Prostate gland (tissue), 2 donors: ENCODE data around the gene TRIP13. TPM values are rescaled to one million over a fixed set of nuclear protein-coding genes. Genes with fewer than 3 reads are reported as not detected.

Experiments used
- DNase-seq: peaks from one replicate; pipeline ENCODE4 v3.0.0-alpha.2; 2019; ENCODE audit warnings: low spot score
- H3K27ac ChIP-seq, 2 donors: fragments of 200-600 bp; sonication (generic); 2 replicates each; pipeline ENCODE4 v1.5.1; 2017 to 2019
- H3K27me3 ChIP-seq: fragments of 200-600 bp; sonication (generic); replicated peaks from 2 replicates; pipeline ENCODE4 v1.5.1; 2019; ENCODE audit not compliant: insufficient read depth
- H3K36me3 ChIP-seq, 2 donors: fragments of 200-600 bp; sonication (generic); 1 replicate in 1 of 2; 2 replicates in 1 of 2; pipeline versions ENCODE4 v1.5.1 to v1.8.1; 2017 to 2019
- H3K4me1 ChIP-seq: fragments of 200-600 bp; sonication (generic); replicated peaks from 2 replicates; pipeline ENCODE4 v1.5.1; 2019
- H3K4me3 ChIP-seq, 2 donors: fragments of 200-600 bp; sonication (generic); 2 replicates each; pipeline ENCODE4 v1.5.1; 2017 to 2019
- H3K9me3 ChIP-seq: fragments of 200-600 bp; sonication (generic); 2 replicates; pipeline ENCODE4 v1.5.1; 2017
- POLR2A ChIP-seq: fragments of 450-650 bp; IDR thresholded peaks from one replicate; pipeline ENCODE4 v1.6.1; 2016; ENCODE audit warnings: antibody characterized with exemption, mild to moderate bottlenecking
- POLR2AphosphoS5 ChIP-seq: sonication (generic); formaldehyde crosslinking; IDR thresholded peaks from one replicate; pipeline ENCODE4 v1.6.1; 2017; ENCODE audit warnings: antibody characterized with exemption
- WGBS: methylation state at CpG from one replicate; pipeline ENCODE4 v1.1.5; 2018; 5-methylcytosine and 5-hydroxymethylcytosine counted together
- intact Hi-C: fragments of 100-400 bp; cut with DNase I; formaldehyde crosslinking; loops from one replicate; pipeline ENCODE4 v1.14.2; 2022
- total RNA-seq, 2 donors: library from RNA; depleted of rRNA; stranded (reverse); fragments of >200 nt; gene quantifications; one replicate each; pipeline ENCODE4 v1.1.0, GENCODE V29; 2016
- TF ChIP-seq, protein P1 (sequence below), 4 experiments: fragments of 200-600 bp in 2 of 4; fragments of 450-650 bp in 2 of 4; sonication (generic) in 2 of 4; IDR thresholded peaks; 1 replicate in 3 of 4; 2 replicates in 1 of 4; pipeline ENCODE4 v1.5.1; 2016 to 2019; ENCODE audit warnings: antibody characterized with exemption in 4 of 4, mild to moderate bottlenecking in 2 of 4, moderate library complexity in 2 of 4

The TRIP13 gene
- total RNA-seq, 2 donors from 2014 or later, result 1.8 to 11.9 TPM

- no peak for DNase-seq
Observed at GRCh38 chr5:963673-964531, 71.2 kb downstream of the TRIP13 start.

DNA sequence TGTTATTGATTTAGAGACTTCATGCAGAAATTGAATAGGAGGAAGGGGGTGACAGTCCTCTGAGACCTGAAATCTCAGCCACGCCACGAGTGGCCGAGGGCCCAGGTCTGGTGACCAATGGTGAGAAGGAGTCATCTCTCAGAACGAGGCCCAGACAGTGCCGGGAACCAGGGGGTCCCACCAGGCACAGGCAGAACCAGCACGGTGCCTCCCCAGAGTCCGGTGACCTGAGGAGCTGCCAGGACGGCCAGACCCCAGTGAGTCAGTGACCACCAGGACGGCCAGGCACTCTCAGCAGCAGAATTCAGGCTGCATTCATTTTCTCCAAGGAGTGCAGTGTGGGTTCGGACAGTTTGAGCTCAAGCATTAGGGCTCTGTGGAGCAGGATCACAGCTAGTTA lies 72.1 kb downstream of the TRIP13 start:
- DNase-seq, result no peak
- H3K27ac ChIP-seq, result no peak overlapping the region
- no peaks in the 10 kb centered on the region for H3K36me3 ChIP-seq
- intact Hi-C loops, result loop anchor here (2.0 kb wide), 1 partner anchor 40 kb away; no protein-coding TSS in a partner anchor
- no peak overlapping the region for H3K4me3 ChIP-seq
- no peaks in the 10 kb centered on the region for H3K27me3 ChIP-seq
- 76% methylated on average over 10 of the region's 10 CpGs for WGBS
- no peaks in the 10 kb centered on the region for H3K4me1 ChIP-seq
- TF ChIP-seq, protein P1, sequence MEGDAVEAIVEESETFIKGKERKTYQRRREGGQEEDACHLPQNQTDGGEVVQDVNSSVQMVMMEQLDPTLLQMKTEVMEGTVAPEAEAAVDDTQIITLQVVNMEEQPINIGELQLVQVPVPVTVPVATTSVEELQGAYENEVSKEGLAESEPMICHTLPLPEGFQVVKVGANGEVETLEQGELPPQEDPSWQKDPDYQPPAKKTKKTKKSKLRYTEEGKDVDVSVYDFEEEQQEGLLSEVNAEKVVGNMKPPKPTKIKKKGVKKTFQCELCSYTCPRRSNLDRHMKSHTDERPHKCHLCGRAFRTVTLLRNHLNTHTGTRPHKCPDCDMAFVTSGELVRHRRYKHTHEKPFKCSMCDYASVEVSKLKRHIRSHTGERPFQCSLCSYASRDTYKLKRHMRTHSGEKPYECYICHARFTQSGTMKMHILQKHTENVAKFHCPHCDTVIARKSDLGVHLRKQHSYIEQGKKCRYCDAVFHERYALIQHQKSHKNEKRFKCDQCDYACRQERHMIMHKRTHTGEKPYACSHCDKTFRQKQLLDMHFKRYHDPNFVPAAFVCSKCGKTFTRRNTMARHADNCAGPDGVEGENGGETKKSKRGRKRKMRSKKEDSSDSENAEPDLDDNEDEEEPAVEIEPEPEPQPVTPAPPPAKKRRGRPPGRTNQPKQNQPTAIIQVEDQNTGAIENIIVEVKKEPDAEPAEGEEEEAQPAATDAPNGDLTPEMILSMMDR (IDR thresholded peaks at IDR 0.05), result no peak
- TF ChIP-seq POLR2AphosphoS5 (no peak), POLR2A (no peak)
- H3K9me3 ChIP-seq, result no peaks in the 10 kb centered on the region

More at GRCh38 chr5:963673-964531, 71.2 kb downstream of the TRIP13 start:
- WGBS, result 75% methylated on average over 31 of the region's 31 CpGs
- intact Hi-C loops, result loop anchor here (2.0 kb wide), 1 partner anchor 41 kb away; no protein-coding TSS in a partner anchor
- H3K27ac ChIP-seq, result no peak overlapping the region
- H3K4me1 ChIP-seq, result no peaks in the 10 kb centered on the region
- no peak overlapping the region for H3K4me3 ChIP-seq
- no peaks in the 10 kb centered on the region for H3K27me3 ChIP-seq
- no peaks in the 10 kb centered on the region for H3K9me3 ChIP-seq
- TF ChIP-seq, protein P1 (IDR thresholded peaks at IDR 0.05), result no peak
- no peak for TF ChIP-seq POLR2A
- no peak for TF ChIP-seq POLR2AphosphoS5
- no peaks in the 10 kb centered on the region for H3K36me3 ChIP-seq

GRCh38 chr5:965604-966344 lies 73.1 kb downstream of the TRIP13 start:
- WGBS, result 82% methylated on average over 32 of the region's 32 CpGs
- Histone ChIP-seq H3K4me3 (no peak overlapping the region), H3K9me3 (no peaks in the 10 kb centered on the region), H3K4me1 (no peaks in the 10 kb centered on the region), H3K36me3 (no peaks in the 10 kb centered on the region), H3K27ac (no peak overlapping the region), H3K27me3 (no peaks in the 10 kb centered on the region)
- no peak for DNase-seq
- intact Hi-C loops, result loop anchor here (2.0 kb wide), 1 partner anchor 39 kb away; no protein-coding TSS in a partner anchor
- TF ChIP-seq, protein P1 (IDR thresholded peaks at IDR 0.05), result no peak
- TF ChIP-seq POLR2AphosphoS5 (no peak), POLR2A (no peak)

DNA sequence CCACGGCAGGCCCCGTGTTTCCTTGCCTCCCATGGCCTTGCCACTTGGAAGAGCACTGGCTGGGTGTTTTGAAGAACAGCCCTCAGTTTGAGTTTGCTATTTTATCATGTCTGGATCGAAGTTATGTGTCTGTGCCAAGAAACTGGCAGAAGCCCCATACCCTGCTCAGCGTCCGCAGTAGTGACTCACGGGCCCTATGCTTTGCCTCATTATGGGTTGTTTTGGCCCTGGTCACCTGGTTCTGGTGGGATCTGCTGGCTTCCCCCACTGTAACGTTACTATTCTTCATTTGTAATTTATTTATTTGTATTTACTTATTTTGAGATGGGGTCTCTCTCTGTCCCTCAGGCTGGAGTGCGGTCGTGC lies 73.6 kb downstream of the TRIP13 start:
- H3K27ac ChIP-seq, result no peak overlapping the region
- no peak overlapping the region for H3K4me3 ChIP-seq
- WGBS, result 77% methylated on average over 9 of the region's 9 CpGs
- TF ChIP-seq, protein P1 (IDR thresholded peaks at IDR 0.05), result no peak
- no peak for TF ChIP-seq POLR2AphosphoS5
- TF ChIP-seq POLR2A, result no peak
- no peaks in the 10 kb centered on the region for H3K9me3 ChIP-seq
- no peaks in the 10 kb centered on the region for H3K27me3 ChIP-seq
- no peak for DNase-seq
- H3K4me1 ChIP-seq, result no peaks in the 10 kb centered on the region
- H3K36me3 ChIP-seq, result no peaks in the 10 kb centered on the region
- intact Hi-C loops, result no loop called here
